HepG2 (cell line): ENCODE measurements around the gene HCRTR1. TPM values are rescaled to one million over a fixed set of nuclear protein-coding genes. Genes with fewer than 3 reads are reported as not detected.

Source experiments
- ATAC-seq: fragments of 200-7000 bp; cut with Tn5 transposase; 3 replicates; pipeline ENCODE4 v1.9.1; 2020; ENCODE audit warnings: mild to moderate bottlenecking, moderate library complexity
- BruUV-seq: library from RNA; stranded (reverse); fragments of 400-500 nt; replicated peaks from 2 replicates; lab custom pipeline; 2021; lab: Mats Ljungman, UMichigan
- CTCF ChIA-PET: fragments of 300-600 bp; formaldehyde crosslinking; extraction: SDS; loops from one replicate; lab custom pipeline; 2021; ENCODE audit warnings: low total read pairs, inconsistent platforms, low intra/inter-chr PET ratio; lab: Yijun Ruan, JAX
- POLR2A ChIA-PET: fragments of 350-600 bp; sonication (Branson Sonifier 250); formaldehyde crosslinking; loops from one replicate; lab custom pipeline; 2020; ENCODE audit warnings: antibody characterized with exemption, inconsistent platforms; lab: Yijun Ruan, JAX
- DNase-seq: peaks from one replicate; pipeline ENCODE4 v3.0.0-alpha.2; 2015; ENCODE audit warnings: low spot score
- FAIRE-seq: peaks from 3 replicates; lab custom pipeline; 2011; peaks lifted over from hg19 to GRCh38; lab: Jason Lieb, UNC
- H2AFZ ChIP-seq: one replicate; pipeline ENCODE4 v1.6.1; 2011; ENCODE audit warnings: low read length, inconsistent platforms
- H3K27ac ChIP-seq: fragments of 300-600 bp; 3 replicates; pipeline ENCODE4 v1.8.0; 2011; ENCODE audit warnings: mixed run types, mild to moderate bottlenecking, mixed read lengths, low read length, inconsistent platforms; ENCODE audit not compliant: insufficient read depth; ENCODE audit errors: extremely low read length
- H3K27me3 ChIP-seq, 2 experiments: fragments of 200-600 bp in 1 of 2; 2 replicates in 1 of 2; 3 replicates in 1 of 2; pipeline versions ENCODE4 v1.6.0 to v1.8.0; 2011; ENCODE audit warnings: low read length in 2 of 2, mild to moderate bottlenecking in 2 of 2, moderate library complexity in 2 of 2, inconsistent platforms in 1 of 2; ENCODE audit not compliant: insufficient read depth in 2 of 2, control insufficient read depth in 1 of 2
- H3K36me3 ChIP-seq, 2 experiments: fragments of 200-600 bp in 1 of 2; replicated peaks in 1 of 2; 2 replicates in 1 of 2; 3 replicates in 1 of 2; pipeline versions ENCODE4 v1.5.1 to v1.8.0; 2011; ENCODE audit warnings: low read length in 2 of 2, inconsistent platforms in 1 of 2; ENCODE audit not compliant: insufficient read depth in 2 of 2, control insufficient read depth in 1 of 2
- H3K4me1 ChIP-seq: 2 replicates; pipeline ENCODE4 v1.5.1; 2012; ENCODE audit warnings: low read length, inconsistent platforms; ENCODE audit not compliant: insufficient read depth
- H3K4me2 ChIP-seq: 2 replicates; pipeline ENCODE4 v1.6.0; 2011; ENCODE audit warnings: low read depth, low read length, inconsistent platforms
- H3K4me3 ChIP-seq, 3 experiments: fragments of 200-600 bp in 1 of 3; sonication (generic), shearing (Covaris generic) in 1 of 3; replicated peaks in 1 of 3; 2 replicates each; pipeline ENCODE4 v1.5.1; 2011 to 2016; ENCODE audit warnings: low read length in 3 of 3, inconsistent platforms in 2 of 3, low read depth in 2 of 3, mild to moderate bottlenecking in 2 of 3, control low read depth in 1 of 3, mixed read lengths in 1 of 3; ENCODE audit not compliant: insufficient read depth in 1 of 3
- H3K79me2 ChIP-seq: one replicate; pipeline ENCODE4 v1.6.1; 2011; ENCODE audit warnings: low read length, inconsistent platforms; ENCODE audit not compliant: insufficient read depth
- H3K9ac ChIP-seq: 2 replicates; pipeline ENCODE4 v1.6.0; 2011; ENCODE audit warnings: mild to moderate bottlenecking, low read depth, low read length, inconsistent platforms; ENCODE audit not compliant: insufficient read depth
- H3K9me3 ChIP-seq: 2 replicates; pipeline ENCODE4 v1.5.1; 2012; ENCODE audit warnings: mild to moderate bottlenecking, low read length
- H4K20me1 ChIP-seq: 2 replicates; pipeline ENCODE4 v1.6.0; 2011; ENCODE audit warnings: inconsistent platforms, mild to moderate bottlenecking, low read length, moderate library complexity; ENCODE audit not compliant: insufficient read depth
- KMT2B ChIP-seq: IDR thresholded peaks from 2 replicates; pipeline ENCODE4 v1.6.1; 2016; ENCODE audit warnings: missing genetic modification reagents, missing compliant biosample characterization
- PCBP2 ChIP-seq: fragments of 200-400 bp; formaldehyde crosslinking; optimal IDR thresholded peaks from 2 replicates; pipeline ENCODE3; 2018; ENCODE audit warnings: low read length, low read depth; ENCODE audit not compliant: poor library complexity, severe bottlenecking
- SAP130 ChIP-seq: IDR thresholded peaks from 2 replicates; pipeline ENCODE4 v1.6.1; 2016; ENCODE audit warnings: low read depth
- ZMYM4 ChIP-seq: sonication (generic); formaldehyde crosslinking; IDR thresholded peaks from 2 replicates; pipeline ENCODE4 v1.8.1; 2023; ENCODE audit warnings: mild to moderate bottlenecking, missing genetic modification reagents
- WGBS: methylation state at CpG from one replicate; pipeline ENCODE4 v1.1.6; 2017; ENCODE audit warnings: low lambda C conversion rate; 5-methylcytosine and 5-hydroxymethylcytosine counted together
- in situ Hi-C: cut with HindIII; loops from 2 replicates; pipeline ENCODE4 v1.10.0; 2017; ENCODE audit warnings: low pct_unique_long_range_greater_than_20kb; ENCODE audit not compliant: extremely low pct_ligation_motif_present
- intact Hi-C: fragments of 100-400 bp; cut with micrococcal nuclease; formaldehyde crosslinking; loops from one replicate; pipeline ENCODE4 v1.10.0; 2022; ENCODE audit not compliant: unreplicated experiment
- polyA plus RNA-seq, 8 experiments: library from polyadenylated mRNA; depleted of rRNA in 3 of 8; stranded (reverse) in 7 of 8; unstranded in 1 of 8; fragments of >200 nt; fragmentation: Illumina TruSeq in 4 of 8; extraction: Trizol in 4 of 8; gene quantifications; 2 replicates each; pipeline versions ENCODE4 v1.2.1 to v1.2.3, GENCODE V29; 2011 to 2016; ENCODE audit warnings: low read depth in 4 of 8, missing spikeins in 1 of 8, mixed read lengths in 1 of 8; ENCODE audit not compliant: insufficient read depth in 1 of 8
- total RNA-seq, 5 experiments: library from RNA; depleted of rRNA; stranded (reverse); fragments of >200 nt; fragmentation: Illumina TruSeq; extraction: Trizol; gene quantifications; 2 replicates each; pipeline ENCODE4 v1.2.3, GENCODE V29; 2016; ENCODE audit warnings: low read depth in 1 of 5
- TF ChIP-seq, protein P1 (sequence below): sonication (generic); formaldehyde crosslinking; IDR thresholded peaks from 2 replicates; pipeline ENCODE4 v1.4.0; 2020; ENCODE audit warnings: mild to moderate bottlenecking, low read depth, missing genetic modification reagents
- TF ChIP-seq, protein P2 (sequence below): sonication (generic); formaldehyde crosslinking; IDR thresholded peaks from 2 replicates; pipeline ENCODE4 v1.4.0; 2020; ENCODE audit warnings: low read depth, mild to moderate bottlenecking, missing genetic modification reagents
- TF ChIP-seq, protein P3 (sequence below): sonication (generic); formaldehyde crosslinking; IDR thresholded peaks from 2 replicates; pipeline ENCODE4 v1.4.0; 2020; ENCODE audit warnings: missing genetic modification reagents
- TF ChIP-seq, protein P4 (sequence below): sonication (generic); formaldehyde crosslinking; IDR thresholded peaks from 2 replicates; pipeline ENCODE4 v1.4.0; 2020; ENCODE audit warnings: missing genetic modification reagents

Gene HCRTR1
- total and polyA plus RNA-seq, 2 of the 13 experiments (the other 11 are each of a cell fraction or from before 2014, with no cell fraction given), result not detected

DNA sequence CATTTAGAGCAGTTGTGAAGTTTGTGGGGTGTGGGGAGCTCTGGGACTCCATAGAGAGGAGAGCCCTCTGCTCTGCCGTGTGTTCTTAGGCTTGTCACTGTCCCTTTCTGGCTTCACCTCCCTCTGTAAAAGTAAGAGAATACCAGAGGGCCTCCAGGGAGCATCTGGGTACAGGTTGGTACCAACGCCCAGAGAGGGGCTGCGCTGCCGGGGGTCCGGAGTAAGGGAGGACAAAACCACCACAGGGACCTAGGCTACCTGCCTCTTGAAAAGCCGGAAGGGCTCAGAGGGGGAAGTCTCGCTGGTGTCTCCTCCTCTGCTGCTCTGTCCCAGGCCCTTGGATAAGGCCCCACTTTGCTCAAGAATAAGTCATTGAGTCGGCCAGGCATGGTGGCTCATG lies 44.2 kb upstream of the HCRTR1 start:
- no peak for FAIRE-seq
- H3K36me3 ChIP-seq, result no peaks in the 10 kb centered on the region
- peak overlapping the region in 1 of 3 experiments; percentile 46; a peak in 2 of 6 replicates for H3K4me3 ChIP-seq
- DNase-seq, result no peak
- ChIA-PET POLR2A (interaction anchor here (0.6 to 3.1 kb wide), 5 partner anchors 11 to 385 kb away, joined by 3 to 22 read pairs (median 3); partner anchors contain the start of gene COL16A1), CTCF (no interaction called here)
- H3K27ac ChIP-seq, result peak overlapping the region; percentile 31
- no peaks in the 10 kb centered on the region for H4K20me1 ChIP-seq
- ATAC-seq, result no peak
- peak overlapping the region; percentile 37; the same call in 1 of the 2 replicates for H3K9ac ChIP-seq
- H2AFZ ChIP-seq, result no peak overlapping the region
- intact Hi-C loops, result no loop called here
- H3K27me3 ChIP-seq, result no peaks in the 10 kb centered on the region; a peak in 1 of 5 replicates
- WGBS, result 58% methylated on average over 8 of the region's 8 CpGs
- peak overlapping the region; percentile 43 for H3K4me2 ChIP-seq
- H3K4me1 ChIP-seq, result peaks cover 78% of the 10 kb centered on the region
- peaks cover 16% of the 10 kb centered on the region for H3K79me2 ChIP-seq
- in situ Hi-C loops, result no loop called here
- H3K9me3 ChIP-seq, result no peaks in the 10 kb centered on the region
- TF ChIP-seq, protein P1, sequence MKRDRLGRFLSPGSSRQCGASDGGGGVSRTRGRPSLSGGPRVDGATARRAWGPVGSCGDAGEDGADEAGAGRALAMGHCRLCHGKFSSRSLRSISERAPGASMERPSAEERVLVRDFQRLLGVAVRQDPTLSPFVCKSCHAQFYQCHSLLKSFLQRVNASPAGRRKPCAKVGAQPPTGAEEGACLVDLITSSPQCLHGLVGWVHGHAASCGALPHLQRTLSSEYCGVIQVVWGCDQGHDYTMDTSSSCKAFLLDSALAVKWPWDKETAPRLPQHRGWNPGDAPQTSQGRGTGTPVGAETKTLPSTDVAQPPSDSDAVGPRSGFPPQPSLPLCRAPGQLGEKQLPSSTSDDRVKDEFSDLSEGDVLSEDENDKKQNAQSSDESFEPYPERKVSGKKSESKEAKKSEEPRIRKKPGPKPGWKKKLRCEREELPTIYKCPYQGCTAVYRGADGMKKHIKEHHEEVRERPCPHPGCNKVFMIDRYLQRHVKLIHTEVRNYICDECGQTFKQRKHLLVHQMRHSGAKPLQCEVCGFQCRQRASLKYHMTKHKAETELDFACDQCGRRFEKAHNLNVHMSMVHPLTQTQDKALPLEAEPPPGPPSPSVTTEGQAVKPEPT (CRISPR knock-in tag), result 0 out of 2 replicates have a peak, but pooled peaks have one; percentile 0
- TF ChIP-seq PCBP2, result no peak
- no TSS peak for BruUV-seq

DNA sequence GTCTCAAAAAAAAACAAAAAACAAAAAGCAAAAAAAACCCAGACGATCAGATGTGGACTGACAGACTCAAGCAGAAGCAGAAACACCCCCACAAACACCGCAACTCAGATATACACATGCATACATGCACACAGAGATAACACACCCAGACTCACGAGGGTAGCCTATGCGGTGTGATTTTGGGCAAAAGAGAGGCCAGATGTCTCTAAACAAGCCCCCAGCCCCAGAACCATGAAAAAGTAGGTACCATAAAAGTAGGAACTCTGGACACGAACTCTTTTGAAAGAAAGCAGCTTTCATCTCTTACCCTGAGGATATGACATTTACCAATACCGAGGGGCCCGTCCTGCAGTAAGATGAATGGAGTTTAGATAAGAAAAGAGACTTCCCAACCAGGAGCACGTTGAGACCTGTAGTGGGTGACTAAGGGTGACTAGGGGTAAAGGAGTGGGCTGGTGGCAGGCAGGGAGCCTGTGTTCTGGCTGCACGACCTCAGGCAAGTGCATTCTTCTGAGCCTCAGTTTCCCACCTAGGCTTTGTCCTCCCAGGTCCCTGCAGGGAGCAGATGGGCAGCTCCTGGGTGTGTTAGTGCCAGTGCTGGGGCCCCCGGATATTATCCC lies 42.6 kb upstream of the HCRTR1 start:
- intact Hi-C loops, result no loop called here
- peaks cover 21% of the 10 kb centered on the region for H3K79me2 ChIP-seq
- DNase-seq (no peak), ATAC-seq (peak; percentile 1; the same call in 1 of the 3 replicates), FAIRE-seq (peak; percentile 60)
- H3K9me3 ChIP-seq, result no peaks in the 10 kb centered on the region
- H3K27me3 ChIP-seq, result no peaks in the 10 kb centered on the region; a peak in 1 of 5 replicates
- CTCF ChIA-PET, result no interaction called here
- peaks cover 81% of the 10 kb centered on the region for H3K4me1 ChIP-seq
- peak overlapping the region; percentile 67 to 84 (median 79) for H3K4me3 ChIP-seq
- H4K20me1 ChIP-seq, result no peaks in the 10 kb centered on the region
- POLR2A ChIA-PET, result interaction anchor here (1.2 to 3.1 kb wide), 3 partner anchors 10 to 70 kb away, joined by 3 to 22 read pairs (median 5); partner anchors contain the start of gene PEF1
- H3K27ac ChIP-seq, result peak overlapping the region; percentile 94
- TSS peak; percentile 61 for BruUV-seq
- peak overlapping the region; percentile 72 for H3K9ac ChIP-seq
- in situ Hi-C loops, result no loop called here
- H3K36me3 ChIP-seq, result peaks cover 0 to 2% of the 10 kb centered on the region in 2 experiments; a peak in 2 of 5 replicates
- peak overlapping the region; percentile 96 for H3K4me2 ChIP-seq
- WGBS, result under 1% methylated on average over 10 of the region's 10 CpGs
- H2AFZ ChIP-seq, result no peak overlapping the region
- TF ChIP-seq, protein P2, sequence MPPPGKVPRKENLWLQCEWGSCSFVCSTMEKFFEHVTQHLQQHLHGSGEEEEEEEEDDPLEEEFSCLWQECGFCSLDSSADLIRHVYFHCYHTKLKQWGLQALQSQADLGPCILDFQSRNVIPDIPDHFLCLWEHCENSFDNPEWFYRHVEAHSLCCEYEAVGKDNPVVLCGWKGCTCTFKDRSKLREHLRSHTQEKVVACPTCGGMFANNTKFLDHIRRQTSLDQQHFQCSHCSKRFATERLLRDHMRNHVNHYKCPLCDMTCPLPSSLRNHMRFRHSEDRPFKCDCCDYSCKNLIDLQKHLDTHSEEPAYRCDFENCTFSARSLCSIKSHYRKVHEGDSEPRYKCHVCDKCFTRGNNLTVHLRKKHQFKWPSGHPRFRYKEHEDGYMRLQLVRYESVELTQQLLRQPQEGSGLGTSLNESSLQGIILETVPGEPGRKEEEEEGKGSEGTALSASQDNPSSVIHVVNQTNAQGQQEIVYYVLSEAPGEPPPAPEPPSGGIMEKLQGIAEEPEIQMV (CRISPR knock-in tag), result peak; percentile 15; the same call in 1 of the 2 replicates
- 0 out of 2 replicates have a peak, but pooled peaks have one; percentile 3 for TF ChIP-seq ZMYM4 (CRISPR knock-in tag)
- TF ChIP-seq, protein P3, sequence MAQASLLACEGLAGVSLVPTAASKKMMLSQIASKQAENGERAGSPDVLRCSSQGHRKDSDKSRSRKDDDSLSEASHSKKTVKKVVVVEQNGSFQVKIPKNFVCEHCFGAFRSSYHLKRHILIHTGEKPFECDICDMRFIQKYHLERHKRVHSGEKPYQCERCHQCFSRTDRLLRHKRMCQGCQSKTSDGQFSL (CRISPR knock-in tag), result no peak
- TF ChIP-seq KMT2B, result no peak
- TF ChIP-seq, protein P4, sequence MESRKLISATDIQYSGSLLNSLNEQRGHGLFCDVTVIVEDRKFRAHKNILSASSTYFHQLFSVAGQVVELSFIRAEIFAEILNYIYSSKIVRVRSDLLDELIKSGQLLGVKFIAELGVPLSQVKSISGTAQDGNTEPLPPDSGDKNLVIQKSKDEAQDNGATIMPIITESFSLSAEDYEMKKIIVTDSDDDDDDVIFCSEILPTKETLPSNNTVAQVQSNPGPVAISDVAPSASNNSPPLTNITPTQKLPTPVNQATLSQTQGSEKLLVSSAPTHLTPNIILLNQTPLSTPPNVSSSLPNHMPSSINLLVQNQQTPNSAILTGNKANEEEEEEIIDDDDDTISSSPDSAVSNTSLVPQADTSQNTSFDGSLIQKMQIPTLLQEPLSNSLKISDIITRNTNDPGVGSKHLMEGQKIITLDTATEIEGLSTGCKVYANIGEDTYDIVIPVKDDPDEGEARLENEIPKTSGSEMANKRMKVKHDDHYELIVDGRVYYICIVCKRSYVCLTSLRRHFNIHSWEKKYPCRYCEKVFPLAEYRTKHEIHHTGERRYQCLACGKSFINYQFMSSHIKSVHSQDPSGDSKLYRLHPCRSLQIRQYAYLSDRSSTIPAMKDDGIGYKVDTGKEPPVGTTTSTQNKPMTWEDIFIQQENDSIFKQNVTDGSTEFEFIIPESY, result no peak
- no peak for TF ChIP-seq SAP130 (CRISPR knock-in tag)
